Right atrium auricular region (tissue), 2 donors: ENCODE results near the gene ZBTB16. TPM values are rescaled to one million over a fixed set of nuclear protein-coding genes. Genes with fewer than 3 reads are reported as not detected.

Experiments
- DNase-seq: peaks from one replicate; pipeline ENCODE4 v3.0.0-alpha.2; 2019; ENCODE audit warnings: low spot score
- H3K27ac ChIP-seq, 2 donors: fragments of 200-600 bp; sonication (generic); 1 replicate in 1 of 2; 2 replicates in 1 of 2; pipeline ENCODE4 v1.5.1; 2016 to 2019
- H3K27me3 ChIP-seq, 2 donors: fragments of 200-600 bp; sonication (generic); one replicate each; pipeline versions ENCODE4 v1.5.1 to v1.6.0; 2017 to 2019
- H3K36me3 ChIP-seq: fragments of 200-600 bp; sonication (generic); one replicate; pipeline ENCODE4 v1.5.1; 2016
- H3K4me1 ChIP-seq, 2 donors: fragments of 200-600 bp; sonication (generic); one replicate each; pipeline versions ENCODE4 v1.5.1 to v1.6.0; 2017 to 2019
- H3K4me3 ChIP-seq, 2 donors: fragments of 200-600 bp; sonication (generic); 1 replicate in 1 of 2; 2 replicates in 1 of 2; pipeline ENCODE4 v1.5.1; 2017 to 2019; ENCODE audit warnings: mild to moderate bottlenecking in 1 of 2, moderate library complexity in 1 of 2
- H3K9me3 ChIP-seq, 2 donors: fragments of 200-600 bp; sonication (generic); one replicate each; pipeline ENCODE4 v1.5.1; 2019
- total RNA-seq, 2 donors: library from RNA; depleted of rRNA; stranded (reverse); fragments of >200 nt; gene quantifications; one replicate each; pipeline ENCODE4 v1.1.0, GENCODE V29; 2016
- TF ChIP-seq, protein P1 (sequence below), 2 donors: fragments of 200-600 bp; sonication (generic); IDR thresholded peaks; one replicate each; pipeline ENCODE4 v1.5.1; 2019; ENCODE audit warnings: antibody characterized with exemption in 2 of 2

The ZBTB16 gene
- total RNA-seq, 2 donors from 2014 or later, result 65.5 to 101 TPM

DNA sequence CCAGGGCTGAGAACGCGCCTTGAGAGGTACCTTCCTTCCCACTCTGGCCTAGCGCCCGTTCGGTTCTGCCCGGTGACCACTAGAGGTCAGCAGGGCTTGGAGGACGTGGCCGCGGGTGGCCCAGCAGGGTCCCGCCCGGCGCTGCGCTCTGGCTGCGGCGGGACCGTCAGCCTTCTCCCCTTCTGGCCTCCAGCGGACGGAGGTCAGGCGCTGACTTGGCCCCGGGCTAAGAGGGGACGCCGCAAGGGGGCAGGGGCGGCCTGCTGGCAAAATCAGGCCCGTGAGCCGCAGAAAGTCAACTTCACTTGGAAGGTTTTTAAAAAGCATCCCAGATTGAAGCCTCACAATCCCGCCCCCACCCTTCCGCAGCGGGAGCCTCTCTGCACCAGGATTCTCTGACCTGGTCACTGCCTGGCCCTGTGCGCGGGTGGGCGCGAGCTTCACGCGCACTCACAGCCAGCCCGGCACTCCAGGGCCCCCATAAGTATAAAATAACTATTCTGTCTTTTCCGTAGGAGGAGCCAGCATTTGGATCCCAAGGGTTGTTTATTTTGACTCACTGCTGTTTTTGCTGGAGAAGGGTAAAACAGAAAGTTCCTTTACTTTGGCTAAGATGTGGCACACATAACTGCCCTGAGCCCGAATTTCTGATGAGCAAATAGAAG is 23.2 kb upstream of the ZBTB16 start:
- Histone ChIP-seq H3K4me3 (peak overlapping the region; percentile 16 to 42), H3K9me3 (no peaks in the 10 kb centered on the region), H3K4me1 (peaks cover 0 to 18% of the 10 kb centered on the region in 2 donors), H3K27me3 (no peaks in the 10 kb centered on the region), H3K36me3 (no peaks in the 10 kb centered on the region), H3K27ac (peak overlapping the region; percentile 70 to 84)
- DNase-seq, result peak; percentile 87
- TF ChIP-seq, protein P1, sequence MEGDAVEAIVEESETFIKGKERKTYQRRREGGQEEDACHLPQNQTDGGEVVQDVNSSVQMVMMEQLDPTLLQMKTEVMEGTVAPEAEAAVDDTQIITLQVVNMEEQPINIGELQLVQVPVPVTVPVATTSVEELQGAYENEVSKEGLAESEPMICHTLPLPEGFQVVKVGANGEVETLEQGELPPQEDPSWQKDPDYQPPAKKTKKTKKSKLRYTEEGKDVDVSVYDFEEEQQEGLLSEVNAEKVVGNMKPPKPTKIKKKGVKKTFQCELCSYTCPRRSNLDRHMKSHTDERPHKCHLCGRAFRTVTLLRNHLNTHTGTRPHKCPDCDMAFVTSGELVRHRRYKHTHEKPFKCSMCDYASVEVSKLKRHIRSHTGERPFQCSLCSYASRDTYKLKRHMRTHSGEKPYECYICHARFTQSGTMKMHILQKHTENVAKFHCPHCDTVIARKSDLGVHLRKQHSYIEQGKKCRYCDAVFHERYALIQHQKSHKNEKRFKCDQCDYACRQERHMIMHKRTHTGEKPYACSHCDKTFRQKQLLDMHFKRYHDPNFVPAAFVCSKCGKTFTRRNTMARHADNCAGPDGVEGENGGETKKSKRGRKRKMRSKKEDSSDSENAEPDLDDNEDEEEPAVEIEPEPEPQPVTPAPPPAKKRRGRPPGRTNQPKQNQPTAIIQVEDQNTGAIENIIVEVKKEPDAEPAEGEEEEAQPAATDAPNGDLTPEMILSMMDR (IDR thresholded peaks at IDR 0.05), result peak; percentile 81 to 95

DNA sequence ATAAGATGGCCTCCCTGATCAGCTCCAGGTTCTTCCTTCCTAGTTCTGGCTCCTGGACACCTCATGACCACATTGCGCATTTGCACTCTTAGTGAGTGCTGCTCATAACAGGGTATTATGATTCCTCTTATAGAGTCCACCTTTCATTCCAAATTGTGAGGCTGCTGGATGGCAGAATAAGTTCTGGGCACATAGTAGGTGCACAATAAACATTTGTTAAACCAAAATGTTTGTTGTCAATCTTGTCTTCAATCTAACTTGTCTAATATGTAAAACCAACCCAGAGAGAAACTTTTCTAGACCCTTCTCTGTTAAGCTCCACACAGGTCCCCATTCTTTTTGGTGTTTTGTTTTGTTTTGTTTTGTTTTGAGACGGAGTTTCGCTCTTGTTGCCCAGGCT is 22.6 kb upstream of the ZBTB16 start:
- Histone ChIP-seq H3K9me3 (no peaks in the 10 kb centered on the region), H3K27ac (peak overlapping the region; percentile 70 to 84), H3K4me3 (no peak overlapping the region), H3K4me1 (peaks cover 0 to 18% of the 10 kb centered on the region in 2 donors), H3K27me3 (no peaks in the 10 kb centered on the region), H3K36me3 (no peaks in the 10 kb centered on the region)
- no peak for DNase-seq
- TF ChIP-seq, protein P1 (IDR thresholded peaks at IDR 0.05), result no peak

DNA sequence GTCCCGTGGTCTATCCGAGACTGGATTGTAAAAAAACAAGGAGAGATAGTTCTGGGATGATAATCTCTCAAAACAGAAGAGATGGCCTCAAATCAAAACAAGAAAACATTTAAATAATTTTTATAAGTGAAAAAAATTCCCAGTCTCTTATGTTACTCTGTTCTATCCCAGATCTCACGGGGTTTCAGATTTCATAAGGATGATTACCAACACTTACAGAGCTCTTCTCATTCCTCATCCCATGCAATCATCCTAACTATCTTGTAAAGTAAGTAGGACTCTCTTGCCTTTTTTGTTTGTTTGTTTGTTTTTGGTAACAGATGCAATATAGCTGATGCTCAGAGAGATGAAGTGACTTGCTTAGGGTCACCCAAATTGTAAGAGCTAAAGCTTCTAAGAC is 20.0 kb upstream of the ZBTB16 start:
- DNase-seq, result no peak
- Histone ChIP-seq H3K27me3 (no peaks in the 10 kb centered on the region), H3K9me3 (no peaks in the 10 kb centered on the region), H3K27ac (no peak overlapping the region), H3K4me1 (peaks cover 0 to 18% of the 10 kb centered on the region in 2 donors), H3K36me3 (no peaks in the 10 kb centered on the region), H3K4me3 (no peak overlapping the region)
- TF ChIP-seq, protein P1 (IDR thresholded peaks at IDR 0.05), result no peak

DNA sequence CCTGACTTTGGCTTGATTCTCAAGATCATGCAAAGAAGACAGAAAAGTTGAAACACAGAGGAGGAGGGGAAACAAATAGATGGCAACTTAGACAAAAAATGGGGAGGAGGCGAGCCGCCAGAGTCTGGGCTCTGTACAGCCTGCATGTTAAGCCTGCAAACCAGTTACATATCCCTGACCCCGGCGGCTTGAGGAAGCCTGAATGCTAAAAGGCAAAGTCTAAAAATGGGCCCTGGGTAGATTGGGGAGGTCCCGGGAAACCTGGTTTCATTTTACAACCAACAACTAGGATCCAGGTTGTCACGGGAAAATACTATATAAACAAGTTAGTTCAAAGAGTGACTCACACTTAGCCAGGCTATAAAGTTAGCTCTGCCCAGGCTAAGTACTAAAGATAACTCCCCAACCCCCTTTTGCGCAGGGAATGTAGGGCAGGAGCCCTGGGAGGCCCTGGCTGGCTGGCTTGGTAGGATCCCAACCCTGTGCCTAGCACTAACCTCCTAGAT is 18.8 kb upstream of the ZBTB16 start:
- peak overlapping the region in 1 of 2 donors; percentile 31 for H3K27ac ChIP-seq
- TF ChIP-seq, protein P1 (IDR thresholded peaks at IDR 0.05), result no peak

DNA sequence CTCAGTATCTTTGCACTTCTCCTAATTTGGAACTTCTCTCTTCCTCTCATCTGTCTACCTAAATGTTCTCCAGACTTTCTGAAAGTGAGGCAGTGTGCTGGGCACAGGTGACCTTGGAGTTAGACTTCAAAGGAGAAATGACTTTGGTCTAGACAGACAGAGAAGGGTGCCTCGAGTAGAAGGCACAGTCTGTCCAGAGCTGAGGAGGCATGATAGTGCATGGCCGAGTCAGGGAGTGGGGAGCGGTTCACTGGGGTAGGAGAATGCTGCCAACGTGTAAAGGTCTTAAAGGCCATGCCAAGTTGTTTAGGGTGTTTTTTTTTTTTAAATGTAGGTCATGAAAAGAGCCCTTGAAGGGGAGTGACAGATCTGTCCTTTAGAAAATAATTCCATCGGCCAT is 17.3 kb upstream of the ZBTB16 start:
- Histone ChIP-seq H3K27me3 (no peaks in the 10 kb centered on the region), H3K27ac (no peak overlapping the region), H3K36me3 (no peaks in the 10 kb centered on the region), H3K9me3 (no peaks in the 10 kb centered on the region), H3K4me3 (no peak overlapping the region), H3K4me1 (peaks cover 0 to 3% of the 10 kb centered on the region in 2 donors)
- TF ChIP-seq, protein P1 (IDR thresholded peaks at IDR 0.05), result no peak
- no peak for DNase-seq

More for the DNA sequence above, 18.8 kb upstream of the ZBTB16 start:
- H3K27me3 ChIP-seq, result no peaks in the 10 kb centered on the region
- no peaks in the 10 kb centered on the region for H3K9me3 ChIP-seq
- H3K4me3 ChIP-seq, result no peak overlapping the region
- H3K36me3 ChIP-seq, result no peaks in the 10 kb centered on the region
- no peak for DNase-seq
- peaks cover 0 to 16% of the 10 kb centered on the region in 2 donors for H3K4me1 ChIP-seq
